ENCODE data around the gene RGS17.
"Not testable (repeated sequence)": the region's sequence is repeated elsewhere in the genome, so short reads cannot be mapped to it uniquely, and the experiment has no call there.

Gene RGS17, protein sequence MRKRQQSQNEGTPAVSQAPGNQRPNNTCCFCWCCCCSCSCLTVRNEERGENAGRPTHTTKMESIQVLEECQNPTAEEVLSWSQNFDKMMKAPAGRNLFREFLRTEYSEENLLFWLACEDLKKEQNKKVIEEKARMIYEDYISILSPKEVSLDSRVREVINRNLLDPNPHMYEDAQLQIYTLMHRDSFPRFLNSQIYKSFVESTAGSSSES

GRCh38 chr6:153131037-153131981 is at the start of gene RGS17:
Gene RGS17 (minus strand): TSS chr6:153131282. CDS start chr6:153044018, 87,264 bp downstream.
- peak; percentile 70 for DNase-seq

DNA sequence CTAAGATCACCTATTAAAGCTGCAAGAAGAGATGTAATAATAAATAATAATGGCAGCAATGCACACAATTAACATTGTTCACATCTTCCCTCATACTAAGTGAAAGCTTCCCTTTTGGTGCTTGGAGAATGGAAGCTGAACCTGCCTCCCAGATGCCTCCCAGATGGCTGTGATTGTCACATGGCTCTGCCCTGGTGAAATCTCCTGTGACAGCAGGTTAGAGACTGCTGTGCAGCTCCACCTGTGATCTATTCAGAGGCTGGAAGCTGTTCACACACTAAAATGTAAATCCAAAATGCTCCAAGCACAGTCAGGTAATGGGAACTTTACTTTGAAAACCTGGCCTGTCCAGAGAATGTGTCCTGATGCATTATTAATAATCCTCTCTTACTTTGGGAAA is 41.7 kb upstream of the RGS17 start:
- no peak for DNase-seq

DNA sequence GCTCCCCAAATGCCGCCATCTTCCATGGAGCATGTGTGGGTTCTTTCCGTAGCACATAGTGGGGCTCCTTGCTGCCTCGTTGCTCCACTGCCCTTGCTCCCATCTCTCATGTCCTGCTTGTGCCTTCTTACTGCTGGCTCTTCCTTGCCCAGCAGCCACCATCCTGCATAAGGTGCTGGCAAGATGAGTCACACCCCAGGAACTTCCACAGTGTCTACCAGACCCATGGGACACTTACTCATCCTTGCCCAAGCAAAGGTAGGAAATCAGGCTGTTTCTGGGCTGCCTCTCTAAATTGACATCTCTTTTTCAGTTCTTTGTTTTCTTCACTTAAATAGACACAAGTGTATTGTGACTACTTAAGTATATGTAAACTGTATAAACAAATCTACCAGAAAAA is 39.4 kb upstream of the RGS17 start:
- DNase-seq = no peak

- no peak for DNase-seq
Measured at GRCh38 chr6:153167907-153168306, 36.8 kb upstream of the RGS17 start.

- DNase-seq = no peak
Measured at GRCh38 chr6:153167061-153167891, 36.2 kb upstream of the RGS17 start.

DNA sequence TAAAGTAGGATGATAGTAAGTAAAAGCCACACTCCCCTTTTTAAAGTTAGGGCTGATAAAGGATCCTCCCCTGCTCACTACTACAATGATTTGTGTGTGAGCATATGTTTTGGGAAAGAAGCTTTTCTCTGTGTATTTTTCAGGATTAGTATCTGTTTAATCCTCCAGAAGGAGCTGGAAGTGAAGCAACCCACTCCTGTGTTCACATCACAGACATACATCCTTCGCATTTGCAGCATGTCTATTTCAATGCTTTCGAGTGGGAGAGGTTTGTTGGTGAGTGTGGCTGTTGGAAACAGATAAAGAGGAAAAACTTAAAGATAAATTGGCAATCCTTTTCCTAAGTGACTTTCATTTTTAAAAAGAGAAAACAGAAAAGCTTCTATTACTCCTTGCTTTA is 31.6 kb upstream of the RGS17 start:
- no peak for DNase-seq

GRCh38 chr6:153162172-153162571 is 31.1 kb upstream of the RGS17 start:
- DNase-seq = no peak

GRCh38 chr6:153160221-153160620 is 29.1 kb upstream of the RGS17 start:
- DNase-seq = no peak

- peak; percentile 89 for DNase-seq
Measured at GRCh38 chr6:153150752-153151440, 19.8 kb upstream of the RGS17 start.

GRCh38 chr6:153150371-153150751 is 19.3 kb upstream of the RGS17 start:
- DNase-seq = no peak

DNA sequence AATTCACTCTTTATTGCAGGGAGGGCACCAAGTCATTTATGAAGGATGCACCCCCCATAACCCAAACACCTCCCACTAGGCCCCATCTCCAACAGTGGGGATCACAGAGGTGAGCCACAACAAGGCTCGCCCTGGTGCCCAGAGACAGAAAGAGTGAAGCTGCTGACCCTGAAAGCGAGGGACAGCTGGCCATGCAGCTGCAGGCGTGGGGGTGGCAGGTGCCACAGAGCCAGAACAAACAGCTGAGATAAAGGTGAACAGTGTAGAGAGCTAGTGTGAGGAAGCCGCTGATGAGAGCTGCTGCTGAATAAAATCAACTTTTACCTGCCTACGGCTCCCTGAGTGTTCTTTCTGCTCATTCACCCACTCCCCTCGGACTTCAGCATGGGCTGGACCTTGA is 18.8 kb upstream of the RGS17 start:
- DNase-seq = no peak

DNA sequence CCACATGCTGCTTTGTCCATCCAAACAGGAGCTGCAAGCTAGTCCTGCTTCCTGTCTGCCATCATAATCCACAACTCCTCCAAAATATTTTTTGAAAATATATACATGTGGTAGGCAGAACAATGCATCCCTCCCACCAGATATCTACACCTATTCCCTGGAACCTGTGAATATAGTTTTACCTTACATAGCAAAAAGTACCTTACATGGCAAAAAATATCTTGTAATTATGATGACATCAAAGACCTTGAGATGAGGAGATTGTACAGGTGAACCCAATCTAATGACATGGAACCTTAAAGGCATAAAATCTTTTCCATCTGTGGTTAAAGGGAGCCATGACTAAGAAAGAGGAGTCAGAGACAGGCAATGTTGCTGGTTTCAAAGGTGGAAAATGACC is 15.3 kb upstream of the RGS17 start:
- no peak for DNase-seq

- peak; percentile 97 for DNase-seq
Measured at GRCh38 chr6:153145591-153145990, 14.5 kb upstream of the RGS17 start.

GRCh38 chr6:153143200-153143599 is 12.1 kb upstream of the RGS17 start:
- DNase-seq = no peak

DNA sequence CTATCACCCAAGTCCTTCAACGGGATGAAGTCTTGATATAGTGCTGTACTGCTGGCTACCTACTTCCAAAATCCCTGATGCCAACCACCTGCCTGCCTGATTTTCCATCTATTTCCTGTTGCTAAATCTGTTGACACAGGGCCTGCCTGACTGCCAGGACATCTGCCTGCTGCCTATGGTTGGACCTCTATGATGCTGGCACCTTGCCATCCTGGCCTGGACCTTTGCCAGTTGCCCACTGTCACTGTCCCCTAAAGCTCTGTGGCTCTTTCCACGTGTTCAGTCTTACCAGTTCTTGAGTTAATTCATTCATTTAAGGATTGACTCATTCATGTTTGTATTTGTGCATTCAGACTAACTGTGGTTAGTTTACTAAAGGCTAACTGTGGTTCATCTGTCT is 9.2 kb upstream of the RGS17 start:
- DNase-seq = peak; percentile 86

DNA sequence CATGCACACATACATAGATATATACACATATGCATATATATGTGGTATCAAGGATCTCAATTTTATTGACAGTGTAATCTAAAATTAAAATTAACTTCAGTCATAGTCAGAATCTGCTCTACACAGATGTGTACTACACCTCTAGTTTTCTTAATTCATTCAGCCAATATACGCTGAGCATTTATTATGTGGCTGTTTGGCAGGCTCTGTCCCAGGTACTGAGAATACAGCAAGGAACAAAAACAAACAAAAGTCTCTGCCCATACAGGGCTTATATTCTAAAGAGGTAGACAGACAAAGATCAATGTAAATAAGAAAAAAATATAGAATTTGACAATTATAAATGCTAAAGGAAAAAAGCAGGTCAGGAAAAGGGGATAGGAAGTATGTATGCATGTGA is 7.8 kb upstream of the RGS17 start:
- DNase-seq = no peak

DNA sequence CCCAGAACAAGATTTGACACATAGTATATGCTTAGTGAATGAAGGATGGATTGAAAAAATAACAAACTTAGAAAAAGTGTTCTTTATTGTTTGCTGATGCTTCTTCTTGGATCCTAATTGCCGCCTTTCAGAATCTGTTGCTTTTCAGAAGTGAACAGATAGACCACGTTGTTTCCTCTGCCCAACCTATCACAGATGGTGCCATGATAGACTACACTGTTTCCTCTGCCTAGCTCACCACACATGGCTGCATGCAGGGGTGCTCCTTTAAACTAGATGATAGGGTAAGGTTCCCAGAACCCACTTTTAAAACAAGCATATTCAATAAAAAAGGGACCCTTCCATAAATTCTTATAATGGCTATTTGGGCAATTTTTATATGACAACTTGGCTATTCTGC is 4.6 kb upstream of the RGS17 start:
- DNase-seq = no peak

DNA sequence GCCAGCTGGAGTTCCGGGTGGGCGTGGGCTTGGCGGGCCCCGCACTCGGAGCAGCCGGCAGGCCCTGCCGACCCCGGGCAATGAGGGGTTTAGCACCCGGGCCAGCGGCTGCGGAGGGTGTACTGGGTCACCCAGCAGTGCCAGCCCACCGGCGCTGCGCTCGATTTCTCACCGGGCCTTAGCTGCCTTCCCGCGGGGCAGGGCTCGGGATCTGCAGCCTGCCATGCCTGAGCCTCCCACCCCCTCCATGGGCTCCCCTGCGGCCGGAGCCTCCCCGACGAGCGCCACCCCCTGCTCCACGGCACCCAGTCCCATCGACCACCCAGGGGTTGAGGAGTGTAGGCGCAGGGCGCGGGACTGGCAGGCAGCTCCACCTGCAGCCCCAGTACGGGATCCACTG is 2.6 kb upstream of the RGS17 start:
- not testable (repeated sequence) for DNase-seq

DNA sequence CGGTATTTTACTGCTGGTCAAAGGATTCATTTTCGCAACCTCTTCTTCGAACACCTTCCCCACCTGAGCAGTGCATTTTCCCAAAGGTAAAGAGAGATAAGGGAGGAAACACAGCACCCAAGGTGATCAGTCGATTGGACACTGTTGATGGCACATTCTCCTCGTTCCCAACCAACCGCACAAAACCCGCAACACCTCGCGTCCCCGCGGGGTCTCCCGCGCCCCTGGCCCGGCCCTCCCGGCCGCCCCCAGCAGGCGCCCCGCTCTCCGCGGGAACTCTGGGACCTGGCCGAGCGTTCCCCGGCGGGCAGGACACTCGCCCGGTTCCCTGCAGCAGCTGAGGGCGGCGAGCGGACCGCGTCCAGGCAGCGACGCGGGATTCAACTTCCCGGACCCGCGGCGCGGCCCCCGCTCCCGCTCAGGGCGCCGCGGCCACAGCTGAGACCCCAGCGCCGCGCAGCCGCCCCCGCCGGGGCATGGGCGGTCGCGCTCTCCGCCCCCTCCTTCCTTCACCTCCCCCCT is 506 bp downstream of the RGS17 start:
- no peak for DNase-seq

- DNase-seq = no peak
Measured at GRCh38 chr6:153129873-153130514, 1.1 kb downstream of the RGS17 start.

DNA sequence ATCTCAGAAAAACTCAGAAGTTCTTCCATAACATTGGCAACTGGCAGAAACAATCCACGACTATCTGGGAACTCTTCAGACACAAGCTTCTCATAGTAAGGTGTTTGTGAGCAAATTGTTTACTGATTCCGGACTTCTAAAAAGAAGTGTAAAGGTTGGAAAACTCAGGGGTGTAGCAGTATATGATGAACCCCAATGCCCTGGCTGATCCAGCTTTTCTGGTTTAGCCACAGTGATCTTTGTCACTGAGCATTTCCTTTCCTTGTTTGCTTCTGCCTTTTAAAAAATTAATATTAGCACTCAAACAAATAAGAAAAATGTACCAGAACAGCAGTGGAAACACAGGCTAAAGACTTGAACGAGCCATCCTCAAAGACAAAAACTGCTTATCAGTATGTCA is 4.9 kb downstream of the RGS17 start:
- no peak for DNase-seq

DNA sequence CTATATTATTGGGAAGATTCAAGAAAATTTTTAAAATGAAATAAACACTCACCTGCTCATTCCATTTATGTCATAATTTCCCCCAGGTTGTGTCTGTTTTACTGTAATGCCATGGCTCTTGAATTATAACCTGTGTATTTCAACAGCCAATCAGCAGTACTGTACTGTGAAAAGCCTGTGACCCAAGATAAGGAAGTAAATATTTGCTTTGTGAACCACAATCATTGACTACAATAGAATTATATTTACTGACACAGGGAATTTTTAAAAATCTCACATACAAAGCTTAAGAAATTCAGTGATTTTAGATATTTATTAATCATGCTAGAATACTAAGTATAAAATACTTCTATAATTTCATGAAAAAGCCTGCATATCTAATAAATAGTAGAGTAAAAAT is 6.0 kb downstream of the RGS17 start:
- peak; percentile 85 for DNase-seq
